T47D (cell line): ENCODE results near the gene PSMB9.
A peak's percentile ranks its signal among the peaks of the same experiment; 100 is the strongest.

Source experiments
- DNase-seq, 2 experiments: peaks; one replicate each; pipeline versions ENCODE4 v3.0.0 to v3.0.0-alpha.2; 2011 to 2012; ENCODE audit warnings: low read depth in 1 of 2, low spot score in 1 of 2
- JUND ChIP-seq: IDR thresholded peaks from 2 replicates; pipeline ENCODE4 v1.6.1; 2012; ENCODE audit warnings: low read depth
- in situ Hi-C: cut with HindIII; loops from 2 replicates; pipeline ENCODE4 v1.10.0; 2016; ENCODE audit warnings: low sequenced_read_pairs, low pct_unique_long_range_greater_than_20kb

PSMB9 gene

DNA sequence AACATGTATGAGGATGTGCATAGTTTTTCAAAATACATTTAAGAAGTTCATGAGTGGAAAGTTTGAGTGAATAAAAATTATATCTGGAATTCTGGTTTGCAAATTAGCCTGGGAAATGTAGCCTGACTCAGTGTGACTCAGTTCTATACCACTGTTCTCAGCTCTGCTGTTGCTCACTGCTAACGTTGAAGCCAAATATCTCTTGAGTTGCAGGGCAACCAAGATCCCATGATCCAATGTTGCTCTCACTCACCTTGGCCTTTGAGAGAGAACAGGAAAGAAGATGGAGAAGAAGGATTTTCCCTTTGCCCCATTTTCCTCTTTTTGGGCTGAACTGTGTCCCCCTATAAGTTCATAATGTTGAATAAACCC is 28.9 kb downstream of the PSMB9 start:
- TF ChIP-seq JUND: no peak
- in situ Hi-C loops: no loop called here
- no peak for DNase-seq

DNA sequence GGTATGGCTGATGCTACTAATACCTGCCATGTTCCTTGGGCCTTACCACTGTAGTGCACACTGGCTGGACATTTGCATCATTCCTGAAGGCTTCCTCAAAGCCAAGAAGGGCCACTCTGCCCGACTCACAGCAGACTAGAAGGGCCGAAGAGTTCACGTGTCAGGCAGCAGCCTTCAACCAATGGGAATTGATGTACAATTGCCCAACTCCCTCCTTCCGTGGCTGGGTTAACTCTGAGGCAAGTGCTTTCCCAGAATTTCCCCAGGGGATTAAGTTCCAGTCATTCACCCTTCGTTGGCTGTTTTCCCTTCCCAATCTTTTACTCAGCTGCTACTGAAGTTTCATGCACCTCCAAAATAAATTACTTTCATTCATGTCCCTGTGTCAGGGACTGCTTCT is 29.8 kb downstream of the PSMB9 start:
- TF ChIP-seq JUND: no peak
- in situ Hi-C loops: no loop called here
- DNase-seq: no peak

DNA sequence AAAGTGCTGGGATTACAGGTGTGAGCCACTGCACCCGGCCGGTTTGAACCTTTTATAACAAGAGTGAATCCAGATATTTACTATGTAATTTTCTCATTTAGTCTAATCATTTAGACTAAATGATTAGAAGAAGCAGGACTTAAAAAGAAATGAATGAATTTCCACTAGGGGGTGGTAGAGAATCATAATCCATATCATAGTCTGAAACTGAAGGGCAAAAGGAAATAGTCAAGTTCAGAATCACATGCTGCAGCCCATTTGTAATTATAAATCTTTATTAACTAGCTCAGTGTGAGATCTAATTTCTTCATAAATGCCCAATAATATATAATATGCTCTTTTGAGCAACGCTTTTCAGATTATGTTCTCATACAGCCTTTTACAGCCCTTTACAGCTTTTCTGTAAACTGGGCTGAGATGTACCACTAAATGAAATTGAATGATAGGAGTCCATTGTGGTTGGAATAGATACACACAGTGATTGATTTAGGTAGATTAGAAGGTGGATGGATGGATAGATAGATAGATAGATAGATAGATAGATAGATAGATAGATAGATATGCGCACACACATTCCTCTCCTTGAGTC is 31.8 kb downstream of the PSMB9 start:
- in situ Hi-C loops: no loop called here
- peak; percentile 29 to 79 for DNase-seq
- TF ChIP-seq JUND: no peak

DNA sequence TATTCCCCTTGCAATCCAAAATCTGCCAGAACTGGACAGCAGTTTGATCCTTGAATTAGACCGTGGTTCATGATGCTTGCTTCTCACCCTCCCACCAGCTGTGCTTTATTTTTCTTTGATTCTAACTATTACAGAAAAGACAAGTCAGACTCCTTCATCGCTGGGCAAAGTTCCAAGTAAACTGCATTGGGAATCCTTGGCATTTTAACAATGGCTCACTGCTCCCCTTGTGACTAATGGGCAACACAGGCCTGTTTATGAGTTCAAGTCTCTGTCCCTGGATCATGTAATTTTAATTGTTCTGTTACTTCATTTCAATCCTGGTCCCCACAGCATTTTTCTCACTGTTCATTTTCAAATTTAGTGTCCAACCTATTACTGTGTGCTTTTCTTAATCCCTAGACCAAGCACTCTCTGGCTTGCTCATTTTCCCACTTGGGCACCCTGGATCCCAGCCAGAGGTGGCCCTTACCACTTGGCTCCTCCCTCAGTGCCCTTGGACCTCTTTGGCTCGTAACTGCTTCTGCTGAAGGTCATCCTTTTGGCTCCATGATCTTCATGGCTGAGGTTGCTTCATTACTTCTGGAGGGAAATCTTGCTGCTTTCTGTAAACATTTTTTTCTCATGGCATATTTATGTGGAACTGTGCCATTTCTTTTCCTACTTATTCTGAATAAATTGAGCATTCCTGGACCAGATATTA is 32.8 kb downstream of the PSMB9 start:
- TF ChIP-seq JUND: no peak
- in situ Hi-C loops: no loop called here
- DNase-seq: peak in 1 of 2 experiments; percentile 48

DNA sequence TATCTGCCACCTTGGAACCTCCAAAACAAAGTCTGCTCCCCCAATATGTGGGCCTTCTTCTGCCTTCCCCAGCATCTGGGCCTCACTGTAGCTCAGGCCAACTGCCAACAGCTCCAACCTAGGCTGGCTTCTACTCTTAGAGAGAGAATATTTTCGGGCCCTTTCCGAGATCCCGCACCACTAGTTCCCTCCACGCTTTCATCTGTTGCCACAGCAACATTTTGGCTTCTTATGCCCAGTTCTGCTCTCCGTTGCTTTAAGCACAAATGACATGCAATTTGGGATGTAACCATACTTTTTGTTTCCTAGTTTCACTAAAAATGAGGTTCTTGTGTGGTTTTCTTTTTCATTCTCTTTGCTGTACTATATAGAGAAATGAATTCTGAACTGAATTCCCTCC is 33.6 kb downstream of the PSMB9 start:
- no peak for TF ChIP-seq JUND
- no peak for DNase-seq
- in situ Hi-C loops: no loop called here

DNA sequence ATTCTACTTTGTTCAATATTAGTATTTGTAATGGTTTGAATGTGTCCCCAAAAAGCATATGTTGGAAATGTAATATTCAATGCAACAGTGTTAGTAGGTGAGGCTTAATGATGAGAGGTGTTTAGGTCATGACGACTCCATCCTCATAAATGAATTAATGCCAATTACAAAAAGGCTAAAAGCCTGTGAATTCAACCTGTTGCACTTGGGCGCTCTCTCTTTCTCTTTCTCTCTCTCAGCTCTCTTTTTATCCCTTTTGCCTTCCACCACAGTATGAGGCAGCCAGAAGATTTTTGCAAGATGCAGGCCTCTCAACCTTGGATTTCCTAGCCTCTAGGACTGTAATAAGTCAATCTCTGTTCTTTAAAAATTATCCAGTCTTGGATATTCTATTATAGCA is 34.6 kb downstream of the PSMB9 start:
- TF ChIP-seq JUND: no peak

DNA sequence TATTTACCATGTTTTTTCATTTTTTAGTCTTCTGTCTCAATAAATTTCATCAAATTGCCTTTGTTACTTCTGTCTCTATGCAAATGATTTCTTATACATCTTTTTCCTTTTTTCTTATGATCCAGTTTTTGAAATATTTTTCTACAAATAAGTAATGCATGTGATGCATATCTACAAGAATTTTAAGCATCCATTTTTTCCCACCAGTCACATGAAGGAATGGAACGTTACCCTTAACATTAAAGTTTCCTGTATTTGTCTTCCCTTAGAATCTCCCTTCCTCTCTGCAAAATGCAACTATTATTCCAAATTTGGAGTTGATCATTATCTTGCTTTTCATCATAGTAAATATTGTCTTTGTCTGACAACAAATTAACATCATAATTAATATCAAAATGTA is 35.5 kb downstream of the PSMB9 start:
- TF ChIP-seq JUND: no peak
- in situ Hi-C loops: no loop called here
- no peak for DNase-seq

More for the DNA sequence above, 34.6 kb downstream of the PSMB9 start:
- no peak for DNase-seq
- in situ Hi-C loops: no loop called here

DNA sequence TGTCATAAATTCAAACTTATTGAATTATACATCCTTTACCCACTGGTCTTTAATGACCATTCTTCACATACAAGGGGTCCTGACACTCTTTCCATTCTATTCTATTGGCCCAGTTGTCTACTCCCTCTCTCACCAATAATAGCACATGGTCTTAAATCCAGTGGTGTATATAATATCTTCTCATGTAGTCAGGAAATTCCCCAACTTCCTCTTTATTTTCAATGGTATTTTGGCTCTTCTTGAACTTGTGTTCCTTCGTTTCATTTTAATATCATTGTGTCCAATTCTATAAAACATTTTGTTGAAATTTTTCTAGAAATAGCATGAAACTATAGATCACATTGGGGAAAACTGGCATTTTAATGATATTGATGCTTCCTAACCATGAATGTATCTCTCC is 36.8 kb downstream of the PSMB9 start:
- no peak for TF ChIP-seq JUND
- no peak for DNase-seq
- in situ Hi-C loops: no loop called here

DNA sequence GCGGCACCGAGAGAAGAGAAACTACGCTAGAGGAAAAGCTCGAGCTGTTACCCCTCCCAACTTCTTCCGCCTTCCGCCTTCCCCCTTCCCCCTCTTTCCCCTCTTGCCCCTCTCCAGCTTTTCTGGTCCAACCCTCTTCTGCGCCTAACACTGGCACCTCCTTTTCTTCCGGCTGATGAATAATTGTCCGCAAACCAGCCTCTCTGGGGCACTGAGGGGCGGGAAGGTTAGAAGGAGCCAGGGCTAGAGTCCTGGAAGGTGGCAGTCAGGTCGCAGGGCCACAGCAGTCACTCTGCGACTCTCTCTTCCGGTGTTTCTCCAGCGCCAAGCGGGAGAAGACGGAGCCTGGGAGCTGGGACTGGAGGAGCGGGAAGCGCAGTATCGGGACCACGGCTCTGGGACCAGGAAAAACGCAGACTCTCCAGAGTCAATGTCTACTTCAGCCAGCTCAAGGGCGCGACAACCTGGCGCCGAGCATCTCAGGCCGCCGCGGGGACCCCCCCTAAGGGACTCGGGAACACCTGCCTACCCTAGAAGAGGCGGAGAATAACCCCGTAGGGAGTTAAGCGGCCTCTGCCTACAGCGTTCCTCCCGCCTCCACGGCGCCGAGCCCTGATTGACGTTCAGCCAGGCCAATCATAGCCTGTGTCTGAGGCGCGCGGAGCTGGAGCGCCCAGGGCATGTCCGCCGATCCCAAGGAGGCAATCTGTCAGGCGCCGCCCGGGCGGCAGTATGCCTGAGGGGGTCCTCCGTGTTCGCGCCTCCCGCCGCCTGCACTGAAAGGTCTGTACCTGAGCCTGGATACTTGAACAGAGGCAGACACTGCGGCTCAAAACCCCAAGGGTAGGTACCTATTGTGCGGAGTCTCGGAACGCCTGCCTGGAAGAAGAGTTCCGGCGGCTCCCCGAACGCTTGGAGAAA is 40.4 kb downstream of the PSMB9 start:
- DNase-seq: peak; percentile 95 to 96
- no peak for TF ChIP-seq JUND
- in situ Hi-C loops: no loop called here

DNA sequence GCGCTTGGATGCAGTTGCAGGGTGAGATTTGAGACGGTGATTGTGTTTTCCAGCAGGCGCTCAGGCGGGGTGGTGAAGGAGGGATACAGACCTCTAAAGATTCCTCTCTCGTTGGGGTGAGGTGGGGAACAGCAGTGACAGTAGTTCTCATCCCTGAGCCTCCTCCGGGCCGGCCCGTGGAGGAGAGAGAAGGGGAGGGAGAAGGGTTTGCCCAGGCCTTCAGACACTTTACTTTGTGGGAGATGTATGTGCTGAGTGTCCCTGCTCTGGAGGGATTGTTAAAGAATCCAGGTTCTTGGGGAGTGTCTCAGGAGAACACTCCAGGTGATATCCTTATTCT is 41.0 kb downstream of the PSMB9 start:
- in situ Hi-C loops: no loop called here
- no peak for TF ChIP-seq JUND
- no peak for DNase-seq

DNA sequence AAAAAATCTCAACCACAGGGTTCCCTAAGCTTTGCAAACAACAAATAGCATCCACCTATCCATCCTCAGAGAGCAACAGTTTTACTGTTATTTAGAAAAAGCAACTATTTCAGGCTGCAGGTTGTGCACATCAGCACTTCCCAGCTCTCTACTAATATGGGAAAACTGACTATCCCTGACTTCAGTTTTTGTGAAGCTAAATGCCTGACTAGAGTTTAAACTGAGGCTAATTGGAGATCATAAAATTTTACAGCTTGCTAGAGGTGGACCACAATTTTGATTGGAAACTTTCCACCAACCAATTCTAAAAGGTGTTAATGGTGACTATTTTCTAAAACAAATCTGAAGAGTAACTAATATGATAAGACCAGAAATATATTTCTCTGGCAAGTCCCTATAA is 50.0 kb downstream of the PSMB9 start:
- in situ Hi-C loops: no loop called here
- DNase-seq: no peak
- no peak for TF ChIP-seq JUND

DNA sequence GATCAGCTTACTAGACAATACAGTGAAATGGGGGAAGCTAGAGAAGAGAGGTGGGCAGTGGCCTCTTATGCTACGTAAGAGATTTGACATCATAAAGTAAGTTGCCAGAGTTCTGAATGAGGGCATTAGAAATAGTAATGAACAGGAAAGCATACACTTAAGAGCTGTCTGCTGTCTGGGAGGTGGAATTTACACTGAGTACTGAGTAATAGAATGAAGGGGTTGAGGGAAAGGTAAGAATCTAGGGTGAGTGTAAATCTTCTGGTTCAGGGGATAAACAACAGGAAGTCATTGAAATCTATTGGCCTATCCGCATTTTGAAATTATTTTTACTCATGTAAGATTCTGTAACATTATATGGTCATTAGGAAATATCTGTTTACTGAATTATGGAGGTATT is 51.1 kb downstream of the PSMB9 start:
- TF ChIP-seq JUND: no peak
- DNase-seq: no peak
- in situ Hi-C loops: no loop called here

DNA sequence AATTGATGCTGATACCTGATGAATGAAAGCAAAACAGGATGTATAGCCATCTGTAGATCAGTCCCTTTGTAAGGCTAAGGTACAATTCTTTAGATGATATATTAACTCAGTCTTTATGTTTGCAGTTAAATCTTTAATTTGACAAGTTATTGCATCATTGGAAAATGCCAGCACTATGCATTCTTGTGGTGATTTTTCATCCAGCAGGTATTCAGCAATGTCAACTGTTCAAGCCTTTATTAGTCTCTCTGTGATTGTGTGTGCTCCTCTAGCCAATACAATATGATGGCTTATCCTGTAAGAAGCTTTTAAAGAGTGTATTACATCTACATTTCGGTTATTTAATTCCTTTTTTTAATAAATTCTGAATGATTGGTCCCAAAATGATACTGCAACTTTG is 52.5 kb downstream of the PSMB9 start:
- no peak for DNase-seq
- TF ChIP-seq JUND: no peak
- in situ Hi-C loops: no loop called here

DNA sequence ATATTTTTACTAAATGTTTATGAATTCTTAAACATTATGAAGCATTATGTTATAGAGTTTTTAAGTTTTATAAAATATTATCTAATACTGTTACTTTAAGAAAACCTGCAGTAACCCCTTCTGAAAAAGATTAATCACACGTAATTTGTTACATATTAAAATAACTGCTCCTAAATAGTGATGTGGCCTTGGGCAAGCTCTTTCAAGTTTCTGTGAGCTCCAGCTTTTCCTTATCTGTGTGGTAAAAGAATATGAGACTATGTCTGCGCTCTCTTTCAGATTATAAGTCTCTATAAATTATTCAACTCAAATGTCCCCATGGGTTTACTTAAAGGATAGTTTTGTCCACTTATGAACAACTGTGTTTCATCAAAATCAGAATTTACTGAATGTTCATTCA is 54.9 kb downstream of the PSMB9 start:
- no peak for TF ChIP-seq JUND
- no peak for DNase-seq
- in situ Hi-C loops: no loop called here
